Esophagus (tissue), 2 donors: ENCODE data around the gene EIF4A3. TPM values are rescaled to one million over a fixed set of nuclear protein-coding genes. Genes with fewer than 3 reads are reported as not detected.

Experiments used
- H3K27ac ChIP-seq, 2 donors: one replicate each; pipeline ENCODE4 v1.5.1; 2013; ENCODE audit warnings: low read depth in 2 of 2, mild to moderate bottlenecking in 2 of 2, inconsistent platforms in 1 of 2, low read length in 1 of 2, moderate library complexity in 1 of 2
- H3K27me3 ChIP-seq, 2 donors: one replicate each; pipeline ENCODE4 v1.6.1; 2013; ENCODE audit warnings: low read length in 2 of 2, control low read depth in 1 of 2, mild to moderate bottlenecking in 1 of 2; ENCODE audit not compliant: insufficient read depth in 2 of 2, control insufficient read depth in 1 of 2
- H3K36me3 ChIP-seq, 2 donors: one replicate each; pipeline ENCODE4 v1.6.1; 2013; ENCODE audit warnings: low read length in 1 of 2; ENCODE audit not compliant: control insufficient read depth in 2 of 2, insufficient read depth in 2 of 2
- H3K4me1 ChIP-seq, 2 donors: one replicate each; pipeline ENCODE4 v1.6.1; 2013; ENCODE audit warnings: low read length in 1 of 2; ENCODE audit not compliant: control insufficient read depth in 2 of 2, insufficient read depth in 2 of 2
- H3K4me3 ChIP-seq, 2 donors: one replicate each; pipeline ENCODE4 v1.5.1; 2013; ENCODE audit warnings: low read length in 2 of 2, mild to moderate bottlenecking in 2 of 2, low read depth in 1 of 2, moderate library complexity in 1 of 2
- H3K9me3 ChIP-seq, 2 donors: one replicate each; pipeline ENCODE4 v1.6.1; 2013; ENCODE audit warnings: mild to moderate bottlenecking in 2 of 2, low read depth in 1 of 2, low read length in 1 of 2, moderate library complexity in 1 of 2; ENCODE audit not compliant: control insufficient read depth in 2 of 2, insufficient read depth in 1 of 2
- WGBS, 2 donors: extraction: QIAGEN DNeasy Blood & Tissue Kit; methylation state at CpG; one replicate each; pipeline ENCODE4 v1.1.7; 2013; 5-methylcytosine and 5-hydroxymethylcytosine counted together
- polyA plus RNA-seq, 2 donors: library from polyadenylated mRNA; stranded (reverse); fragments of 200-250 nt; gene quantifications; one replicate each; pipeline ENCODE4 v1.2.3, GENCODE V29; 2013
- donor health status: healthy with polysubstance abuse.
- donor health status: Bipolar disorder and iron deficiency.

The EIF4A3 gene
- polyA plus RNA-seq, 2 donors = 40.5 to 102 TPM

DNA sequence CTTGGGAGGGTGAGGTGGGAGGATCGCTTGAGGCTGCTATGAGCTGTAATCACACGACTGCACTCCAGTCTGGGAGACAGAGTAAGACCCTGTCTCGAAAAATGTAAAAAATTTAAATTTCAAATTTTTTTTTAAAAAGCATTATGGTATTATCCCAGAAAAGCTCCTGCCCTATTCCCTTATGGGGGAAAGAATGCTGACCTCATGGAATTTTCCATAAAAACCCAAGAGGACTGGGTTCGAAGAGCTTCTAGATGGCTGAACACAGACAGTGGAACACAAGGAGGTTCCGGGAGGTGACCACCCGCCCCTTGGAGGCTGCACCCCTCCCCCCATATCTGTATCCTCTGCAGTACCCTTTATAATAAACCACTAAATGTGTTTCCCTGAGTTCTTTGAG is 4.0 kb downstream of the EIF4A3 start:
- WGBS, 2 donors = 93 to 94% methylated on average over 6 of the region's 6 CpGs
- H3K36me3 ChIP-seq = peaks cover 21% of the 10 kb centered on the region in 2 donors
- peaks cover 0 to 2% of the 10 kb centered on the region in 2 donors for H3K4me1 ChIP-seq
- H3K27me3 ChIP-seq = no peaks in the 10 kb centered on the region
- H3K27ac ChIP-seq = no peak overlapping the region
- H3K4me3 ChIP-seq = no peak overlapping the region
- no peaks in the 10 kb centered on the region for H3K9me3 ChIP-seq

DNA sequence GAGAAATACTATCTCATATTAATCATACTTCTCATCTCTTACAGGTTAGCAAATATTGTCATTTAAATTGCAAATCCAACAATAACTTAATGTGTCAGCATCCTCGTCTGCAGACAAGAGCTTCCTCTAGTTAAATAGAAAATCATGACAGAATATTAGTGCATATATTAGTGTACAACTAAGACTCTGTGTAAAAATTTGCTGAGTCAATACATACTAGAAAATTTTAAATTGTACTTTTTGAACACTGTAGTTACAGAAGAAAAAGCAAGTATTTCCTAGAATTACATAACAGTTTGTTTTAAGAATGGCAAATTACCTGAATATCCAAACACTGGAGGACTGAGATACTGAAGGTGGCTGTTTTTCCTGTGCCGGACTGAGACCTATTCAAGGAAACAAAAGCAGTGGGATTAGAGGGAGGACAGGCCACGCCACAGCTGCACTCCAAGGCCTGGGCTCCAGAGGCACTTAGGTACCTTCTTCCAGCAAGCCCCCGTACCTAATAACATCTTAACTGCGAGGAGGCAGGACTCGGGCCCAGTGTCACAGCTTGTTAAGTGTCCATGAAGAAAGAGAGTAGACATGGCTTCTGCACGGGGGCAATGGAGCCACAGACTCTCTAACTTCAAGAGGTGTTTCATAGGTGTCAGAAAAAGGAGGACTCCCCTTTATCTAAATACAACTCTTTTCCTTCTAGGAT is 5.3 kb downstream of the EIF4A3 start:
- Histone ChIP-seq H3K4me1 (peaks cover 0 to 2% of the 10 kb centered on the region in 2 donors), H3K27ac (no peak overlapping the region), H3K36me3 (peaks cover 30 to 32% of the 10 kb centered on the region in 2 donors), H3K4me3 (no peak overlapping the region), H3K27me3 (no peaks in the 10 kb centered on the region), H3K9me3 (no peaks in the 10 kb centered on the region)
- 93% methylated on average over 7 of the region's 7 CpGs for WGBS, 2 donors

DNA sequence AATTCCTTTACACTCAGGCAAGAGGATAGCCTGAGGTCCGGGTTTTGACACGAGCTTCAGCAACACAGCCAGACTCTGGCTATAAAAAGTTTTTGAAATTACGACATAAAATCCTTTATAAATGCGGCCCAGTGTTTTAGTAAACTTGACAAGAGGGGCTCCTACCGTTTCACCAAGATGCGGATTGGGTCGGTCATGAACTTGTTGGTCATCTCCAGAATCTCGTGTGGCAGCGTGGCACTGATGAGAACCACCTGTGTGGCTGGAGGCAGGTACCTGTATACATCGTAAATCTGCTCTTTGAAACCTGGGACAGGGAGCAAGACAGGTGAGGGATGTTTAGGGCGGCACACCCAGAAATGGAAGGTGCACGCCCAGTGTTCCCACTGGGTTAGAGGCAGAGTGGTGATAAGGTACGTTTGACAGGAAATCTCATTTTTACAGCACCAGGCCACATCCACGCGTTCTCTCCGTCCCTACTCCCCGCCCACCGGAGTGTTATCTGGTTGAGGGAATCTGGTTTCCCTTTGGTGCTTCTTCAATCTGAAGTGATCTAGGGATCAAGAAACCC is 8.0 kb downstream of the EIF4A3 start:
- Histone ChIP-seq H3K4me3 (no peak overlapping the region), H3K9me3 (no peaks in the 10 kb centered on the region), H3K27ac (no peak overlapping the region), H3K36me3 (peaks cover 33 to 35% of the 10 kb centered on the region in 2 donors), H3K27me3 (no peaks in the 10 kb centered on the region), H3K4me1 (no peaks in the 10 kb centered on the region)
- 85 to 91% methylated on average over 18 of the region's 18 CpGs for WGBS, 2 donors

DNA sequence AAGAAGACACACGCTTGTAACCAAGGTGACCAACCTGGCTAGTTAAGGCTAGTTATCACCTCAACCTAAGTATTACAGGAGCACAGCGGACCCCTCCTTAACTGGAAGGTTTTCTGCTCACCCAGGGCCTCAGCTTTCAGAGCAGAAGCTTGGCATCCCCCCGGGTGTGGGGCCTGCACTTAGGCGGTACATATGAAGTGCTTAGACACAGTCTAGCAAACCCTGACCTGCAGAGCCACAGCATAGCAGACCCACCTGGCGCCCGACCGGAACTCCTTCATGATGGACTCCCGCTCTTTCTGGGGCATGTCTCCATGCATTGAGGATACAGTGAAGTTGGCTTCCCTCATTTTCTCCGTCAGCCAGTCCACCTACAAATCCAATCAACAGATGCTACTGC is 9.8 kb downstream of the EIF4A3 start:
- H3K9me3 ChIP-seq = no peaks in the 10 kb centered on the region
- H3K27ac ChIP-seq = no peak overlapping the region
- no peaks in the 10 kb centered on the region for H3K27me3 ChIP-seq
- 95% methylated on average over 9 of the region's 9 CpGs for WGBS, 2 donors
- no peaks in the 10 kb centered on the region for H3K4me1 ChIP-seq
- peaks cover 28 to 39% of the 10 kb centered on the region in 2 donors for H3K36me3 ChIP-seq
- no peak overlapping the region for H3K4me3 ChIP-seq

DNA sequence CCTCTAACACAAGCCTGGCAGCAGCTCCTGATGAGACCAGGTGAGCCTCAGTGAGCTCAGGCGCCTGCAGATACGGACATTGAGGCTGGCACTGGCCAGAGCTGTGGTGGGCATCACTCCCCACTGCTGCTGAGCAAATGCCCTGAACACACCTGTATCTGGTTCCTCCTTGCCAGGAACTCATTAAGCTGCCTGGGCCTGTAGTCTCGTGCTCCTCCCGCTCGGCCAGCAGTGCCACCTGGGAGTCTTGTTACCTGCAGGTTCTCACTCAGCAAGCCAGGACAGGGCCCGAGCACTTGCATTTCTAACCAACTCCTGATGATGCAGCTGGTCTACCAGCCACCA is 13.3 kb downstream of the EIF4A3 start:
- Histone ChIP-seq H3K4me3 (no peak overlapping the region), H3K27me3 (no peaks in the 10 kb centered on the region), H3K4me1 (peaks cover 0 to 1% of the 10 kb centered on the region in 2 donors), H3K36me3 (peaks cover 16 to 27% of the 10 kb centered on the region in 2 donors), H3K27ac (no peak overlapping the region), H3K9me3 (no peaks in the 10 kb centered on the region)
- 78 to 83% methylated on average over 6 of the region's 6 CpGs for WGBS, 2 donors

DNA sequence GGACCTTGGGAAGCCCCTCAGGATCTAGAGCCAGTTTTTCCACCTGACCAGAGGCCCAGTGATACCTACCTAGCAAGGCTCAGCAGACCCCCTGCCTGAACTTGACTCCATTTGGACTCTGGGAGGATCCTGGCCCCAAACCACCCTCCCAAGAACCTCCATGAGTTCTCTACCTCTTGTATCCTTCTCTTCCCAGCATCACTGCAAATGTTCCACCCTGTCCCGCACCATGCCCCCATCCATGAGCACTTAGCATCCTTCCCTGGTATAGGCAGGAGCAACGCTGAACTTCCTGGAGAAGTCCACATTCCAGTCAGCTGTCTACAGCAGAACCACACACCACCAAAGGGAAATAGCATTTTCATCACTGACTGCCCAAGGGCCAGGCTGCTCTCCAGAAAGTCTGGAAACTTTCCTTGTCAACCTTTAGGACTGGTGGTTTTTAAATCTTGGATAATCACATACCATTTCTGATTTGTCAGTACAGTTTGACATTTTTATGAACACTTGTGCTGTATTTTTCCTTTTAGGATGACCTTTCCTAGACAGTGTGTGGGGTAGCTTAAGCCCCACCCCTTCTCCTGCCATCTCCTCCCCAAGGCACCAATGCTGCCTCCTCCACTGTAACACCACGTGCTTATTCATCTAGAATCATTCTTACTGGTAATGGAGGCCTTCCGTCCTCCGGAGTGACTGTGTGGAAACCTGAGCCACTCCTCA is 13.9 kb downstream of the EIF4A3 start:
- Histone ChIP-seq H3K4me3 (no peak overlapping the region), H3K4me1 (peaks cover 0 to 1% of the 10 kb centered on the region in 2 donors), H3K27ac (no peak overlapping the region), H3K27me3 (no peaks in the 10 kb centered on the region), H3K36me3 (peaks cover 14 to 25% of the 10 kb centered on the region in 2 donors), H3K9me3 (no peaks in the 10 kb centered on the region)
- WGBS, 2 donors = 87 to 88% methylated on average over 5 of the region's 5 CpGs

DNA sequence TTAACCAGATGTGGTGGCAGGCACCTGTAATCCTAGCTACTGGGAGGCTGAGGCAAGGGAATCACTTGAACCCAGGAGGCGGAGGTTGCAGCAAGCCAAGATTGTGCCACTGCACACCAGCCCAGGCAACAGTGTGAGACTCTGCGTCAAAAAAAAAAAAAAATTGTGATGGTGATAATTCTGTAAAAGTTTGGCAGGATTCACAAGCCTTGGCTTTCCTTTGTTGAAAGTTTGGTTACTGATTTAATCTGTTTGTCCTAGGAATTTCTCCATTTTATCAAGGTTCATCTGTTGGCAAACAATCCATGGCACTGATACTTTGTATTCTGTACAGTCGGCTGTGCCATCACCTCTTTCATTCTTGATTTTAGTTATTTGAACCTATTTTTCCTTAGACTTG is 15.9 kb downstream of the EIF4A3 start:
- Histone ChIP-seq H3K36me3 (peaks cover 2 to 9% of the 10 kb centered on the region in 2 donors), H3K27ac (no peak overlapping the region), H3K4me1 (peaks cover 0 to 1% of the 10 kb centered on the region in 2 donors), H3K27me3 (no peaks in the 10 kb centered on the region), H3K4me3 (no peak overlapping the region), H3K9me3 (no peaks in the 10 kb centered on the region)
- 80 to 84% methylated on average over 3 of the region's 3 CpGs for WGBS, 2 donors

DNA sequence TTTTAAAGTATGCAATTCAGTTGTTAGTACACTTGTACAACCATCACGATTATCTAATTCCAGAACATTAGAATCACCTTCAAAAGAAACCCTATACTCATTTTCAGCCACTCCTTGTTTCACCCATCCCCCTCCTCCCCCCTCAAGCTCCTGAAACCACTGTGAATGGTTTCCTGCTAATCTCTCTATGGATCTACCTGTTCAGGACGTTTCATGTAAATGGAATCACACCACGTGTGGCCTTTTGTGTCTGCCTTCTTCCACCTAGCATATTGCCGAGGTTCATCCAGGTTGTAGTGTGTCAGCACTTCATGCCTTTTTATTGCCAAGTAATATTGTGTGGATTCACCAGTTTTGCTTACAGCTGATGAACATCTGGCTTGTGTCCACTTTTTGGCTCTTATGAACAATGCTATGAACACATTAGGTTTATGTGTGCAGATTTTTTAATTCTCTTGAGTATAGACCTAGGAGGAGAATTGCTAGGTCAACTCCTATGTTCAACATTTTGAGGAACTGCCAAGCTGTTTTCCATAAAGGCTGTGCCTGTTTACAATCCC is 17.8 kb downstream of the EIF4A3 start:
- Histone ChIP-seq H3K4me3 (no peak overlapping the region), H3K27me3 (no peaks in the 10 kb centered on the region), H3K36me3 (peaks cover 0 to 9% of the 10 kb centered on the region in 2 donors), H3K4me1 (peaks cover 2 to 7% of the 10 kb centered on the region in 2 donors), H3K9me3 (no peaks in the 10 kb centered on the region), H3K27ac (no peak overlapping the region)
- WGBS, 2 donors = 26 to 34% methylated on average over 4 of the region's 4 CpGs

DNA sequence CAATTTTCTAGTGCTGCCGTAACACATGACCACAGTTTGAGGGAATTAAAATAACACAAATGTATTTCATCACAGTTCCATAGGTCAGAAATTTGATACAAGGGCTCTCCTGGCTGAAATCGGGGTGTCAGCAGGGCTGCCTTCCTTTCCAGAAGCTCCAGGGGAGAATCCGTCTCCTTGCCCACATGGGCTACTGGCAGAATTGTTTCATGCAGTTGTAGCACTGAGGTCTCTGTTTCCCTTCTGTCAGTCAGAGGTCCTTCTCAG is 20.5 kb downstream of the EIF4A3 start:
- H3K36me3 ChIP-seq = no peaks in the 10 kb centered on the region
- H3K9me3 ChIP-seq = no peaks in the 10 kb centered on the region
- no peak overlapping the region for H3K27ac ChIP-seq
- peaks cover 2 to 9% of the 10 kb centered on the region in 2 donors for H3K4me1 ChIP-seq
- no peaks in the 10 kb centered on the region for H3K27me3 ChIP-seq
- H3K4me3 ChIP-seq = no peak overlapping the region
- WGBS, 2 donors = 79 to 81% methylated on average over 3 of the region's 3 CpGs
